CD4-positive, alpha-beta T cell treated with Interleukin-17A for 1 hour (primary cell): ENCODE results near the gene MYD88.

ENCODE experiments used
- DNase-seq: peaks from one replicate; pipeline ENCODE4 v3.0.0-alpha.2; 2020

The MYD88 gene

DNA sequence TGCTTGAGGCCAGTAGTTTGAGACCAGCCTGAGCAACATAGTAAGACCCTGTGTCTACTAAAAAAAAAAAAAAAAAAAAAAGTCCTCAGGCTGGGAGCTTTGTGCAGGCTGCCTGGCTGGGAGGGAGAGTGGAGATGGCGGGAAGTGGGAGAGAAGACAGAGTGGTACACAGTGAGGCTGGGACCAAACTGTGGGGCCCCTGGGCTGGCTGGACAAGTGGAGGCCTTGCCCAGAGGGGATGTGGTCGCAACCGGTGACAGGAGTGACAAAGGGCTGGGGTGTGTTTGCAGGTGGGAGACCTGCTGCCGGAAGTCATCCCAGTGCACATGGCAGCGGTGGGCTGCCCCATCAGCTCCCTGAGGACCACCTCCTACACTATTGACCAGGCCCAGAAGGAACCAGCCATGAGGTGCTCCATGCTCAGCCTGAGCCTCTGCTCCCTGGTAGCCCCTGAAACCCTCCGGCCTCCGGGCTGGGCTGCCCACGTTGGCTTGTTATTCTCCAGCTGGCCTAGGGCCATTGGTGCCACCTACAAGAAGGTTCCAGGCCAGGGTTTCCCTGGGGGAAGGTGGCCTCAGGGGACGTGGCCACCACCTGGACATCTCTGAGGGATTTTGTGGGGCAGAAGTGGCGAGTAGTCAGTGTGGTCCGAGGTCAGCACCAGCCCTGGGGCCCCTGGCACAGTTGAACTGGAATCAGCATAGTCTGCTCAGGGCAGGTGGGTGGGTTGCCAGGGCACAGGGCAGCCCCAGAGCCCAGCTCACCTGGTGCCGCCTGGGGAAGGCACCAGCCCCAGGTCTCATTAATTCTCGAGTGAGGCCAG lies 24.2 kb upstream of the MYD88 start:
- no peak for DNase-seq

DNA sequence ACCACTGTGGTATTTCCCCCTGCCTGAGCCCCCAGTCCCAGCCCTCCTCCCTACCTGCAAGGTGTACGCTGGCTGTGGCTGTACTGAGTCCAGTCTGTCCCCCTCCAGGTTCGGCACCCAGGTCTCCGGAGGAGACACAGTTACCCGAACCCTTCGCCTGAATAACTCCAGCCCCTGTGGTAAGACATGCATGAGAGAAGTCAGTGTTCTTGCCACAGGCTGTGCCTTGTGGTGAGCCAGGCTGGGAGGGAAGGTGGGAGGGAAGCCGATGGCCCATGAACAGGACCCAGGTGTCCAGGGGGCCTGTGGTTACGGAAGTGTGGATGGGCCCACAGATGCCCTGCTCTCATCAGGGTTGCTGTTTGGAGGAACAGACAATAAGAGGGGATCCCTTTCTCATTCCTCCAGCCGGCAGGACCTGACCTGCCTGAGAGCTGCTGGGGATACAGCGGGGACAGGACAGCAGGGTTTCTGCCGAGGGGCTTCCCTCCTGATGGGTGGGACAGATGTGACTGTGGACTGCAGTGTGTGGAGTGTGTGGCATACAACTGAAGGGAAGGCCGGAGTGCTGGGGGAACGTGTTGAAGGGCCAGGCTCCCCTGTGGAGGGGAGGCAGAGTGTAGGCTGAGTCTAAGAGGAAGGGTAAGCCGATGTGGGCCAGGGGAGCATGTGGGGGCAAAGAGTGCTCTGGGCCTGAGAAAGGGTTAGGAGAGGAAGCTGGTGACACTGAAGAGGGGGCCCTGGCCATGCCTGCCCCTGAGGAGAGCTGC lies 23.4 kb upstream of the MYD88 start:
- no peak for DNase-seq

DNA sequence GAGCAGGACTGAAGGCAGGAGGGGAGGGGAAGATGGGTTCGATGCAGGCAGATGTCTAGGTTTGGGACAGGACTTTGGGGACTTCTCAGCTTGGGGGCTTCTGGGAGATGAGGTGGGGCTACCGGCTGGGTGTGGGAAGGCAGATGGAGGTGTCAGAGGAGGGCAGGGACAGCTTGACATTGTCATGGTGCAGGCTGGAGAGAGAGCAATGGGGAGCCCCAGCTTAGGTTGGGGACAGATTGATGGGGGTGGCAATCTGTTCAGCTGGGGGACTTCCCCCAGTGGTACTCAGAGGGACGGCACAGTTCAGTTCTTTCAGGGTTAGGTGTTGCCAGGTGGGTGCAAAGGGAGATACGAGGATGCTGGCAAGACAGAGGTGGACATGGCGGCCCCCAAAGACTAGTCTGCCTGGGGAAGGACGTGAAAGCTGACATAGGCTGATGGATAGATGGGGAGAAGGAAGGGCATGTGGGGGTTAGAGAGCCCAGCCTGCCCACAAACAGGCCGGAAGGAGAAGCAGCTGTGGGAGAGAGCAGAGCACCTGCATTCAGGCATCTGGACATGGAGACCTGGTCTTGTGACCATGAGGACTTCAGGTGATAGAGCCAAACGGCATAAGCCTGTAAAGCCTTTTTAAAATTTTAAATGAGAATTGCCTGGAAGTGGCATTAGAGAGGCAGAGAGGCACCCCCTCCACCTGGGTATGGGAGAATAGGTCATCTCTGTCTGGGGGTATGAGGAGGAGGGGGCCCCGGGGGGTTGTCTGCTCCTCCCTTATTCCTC lies 22.6 kb upstream of the MYD88 start:
- no peak for DNase-seq

DNA sequence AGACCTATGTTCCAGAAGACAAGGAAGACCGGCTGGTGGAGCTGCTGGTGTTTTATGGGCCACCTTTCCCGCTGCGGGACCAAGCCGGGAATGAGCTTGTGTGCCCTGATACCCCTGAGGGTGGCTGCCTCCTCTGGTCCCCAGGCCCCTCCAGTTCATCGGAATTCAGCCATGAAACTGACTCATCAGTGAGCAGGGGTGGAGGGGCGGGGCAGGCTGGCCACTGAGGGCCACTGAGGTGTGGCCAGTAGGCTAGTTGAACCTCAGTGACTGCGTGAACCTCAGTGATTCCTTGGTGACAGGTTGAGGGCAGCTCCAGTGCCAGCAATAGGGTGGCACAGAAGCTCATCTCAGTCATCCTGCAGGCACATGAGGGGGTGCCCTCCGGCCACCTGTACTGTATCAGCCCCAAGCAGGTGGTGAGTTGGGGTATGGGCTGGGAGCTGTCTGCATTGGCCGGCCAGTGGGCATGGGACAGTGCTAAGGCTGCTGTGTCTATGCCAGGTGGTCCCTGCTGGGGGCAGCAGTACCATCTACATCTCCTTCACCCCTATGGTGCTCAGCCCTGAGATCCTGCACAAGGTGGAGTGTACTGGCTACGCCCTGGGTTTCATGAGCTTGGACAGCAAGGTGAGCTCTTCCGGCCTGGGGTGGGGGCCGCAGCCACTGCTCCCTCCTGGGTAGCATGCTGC lies 21.8 kb upstream of the MYD88 start:
- DNase-seq = no peak

DNA sequence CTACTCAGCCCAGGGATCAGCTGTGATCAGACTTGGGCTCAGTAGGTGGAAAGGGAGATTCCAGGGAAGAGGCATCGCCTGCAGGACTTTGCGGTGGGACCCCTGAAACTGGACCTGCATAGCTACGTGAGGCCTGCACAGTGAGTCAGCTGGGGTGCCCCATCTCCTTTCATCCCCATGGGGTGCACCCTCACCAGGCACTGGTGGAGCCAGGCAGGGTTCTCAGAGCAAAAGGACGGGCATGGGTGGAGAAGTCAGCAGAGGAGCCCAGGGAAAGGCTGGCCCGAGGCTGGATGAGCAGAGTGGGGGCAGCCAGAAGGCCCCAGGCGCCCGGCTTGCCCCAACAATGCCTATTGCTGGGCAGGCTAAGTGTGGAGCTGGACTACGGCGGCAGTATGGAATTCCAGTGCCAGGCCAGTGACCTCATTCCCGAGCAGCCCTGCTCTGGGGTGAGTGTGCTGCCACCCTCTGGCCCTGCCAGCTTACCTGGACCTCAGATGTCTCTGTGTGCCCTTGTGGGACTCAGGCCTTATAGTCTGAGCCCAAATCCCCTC lies 21.2 kb upstream of the MYD88 start:
- no peak for DNase-seq

DNA sequence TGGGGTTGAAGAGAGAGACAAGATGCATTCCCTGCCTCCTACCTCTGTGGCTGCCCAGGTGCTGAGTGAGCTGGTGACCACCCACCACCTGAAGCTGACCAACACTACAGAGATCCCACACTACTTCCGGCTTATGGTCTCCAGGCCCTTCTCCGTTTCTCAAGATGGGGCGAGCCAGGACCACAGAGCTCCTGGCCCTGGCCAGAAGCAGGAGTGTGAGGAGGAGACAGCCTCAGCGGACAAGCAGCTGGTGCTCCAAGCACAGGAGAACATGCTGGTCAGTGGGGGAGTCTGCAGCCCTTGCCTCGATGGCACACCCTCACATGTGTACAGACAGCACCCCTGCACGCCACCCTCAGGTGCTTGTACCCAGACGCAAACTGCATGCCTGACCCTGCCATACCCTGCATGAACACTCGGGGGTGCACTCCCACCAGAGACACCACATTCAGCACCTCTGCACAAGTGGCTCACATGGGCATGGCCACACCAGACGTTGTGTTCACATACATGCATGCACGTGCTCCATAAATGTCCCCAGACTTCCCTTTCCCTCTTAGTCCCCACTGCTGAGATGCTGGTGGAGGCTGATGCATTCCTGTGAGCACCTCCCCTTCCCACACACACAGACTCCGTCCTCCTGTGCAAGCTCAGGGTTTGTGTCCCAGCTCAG lies 20.6 kb upstream of the MYD88 start:
- DNase-seq = peak; percentile 80

DNA sequence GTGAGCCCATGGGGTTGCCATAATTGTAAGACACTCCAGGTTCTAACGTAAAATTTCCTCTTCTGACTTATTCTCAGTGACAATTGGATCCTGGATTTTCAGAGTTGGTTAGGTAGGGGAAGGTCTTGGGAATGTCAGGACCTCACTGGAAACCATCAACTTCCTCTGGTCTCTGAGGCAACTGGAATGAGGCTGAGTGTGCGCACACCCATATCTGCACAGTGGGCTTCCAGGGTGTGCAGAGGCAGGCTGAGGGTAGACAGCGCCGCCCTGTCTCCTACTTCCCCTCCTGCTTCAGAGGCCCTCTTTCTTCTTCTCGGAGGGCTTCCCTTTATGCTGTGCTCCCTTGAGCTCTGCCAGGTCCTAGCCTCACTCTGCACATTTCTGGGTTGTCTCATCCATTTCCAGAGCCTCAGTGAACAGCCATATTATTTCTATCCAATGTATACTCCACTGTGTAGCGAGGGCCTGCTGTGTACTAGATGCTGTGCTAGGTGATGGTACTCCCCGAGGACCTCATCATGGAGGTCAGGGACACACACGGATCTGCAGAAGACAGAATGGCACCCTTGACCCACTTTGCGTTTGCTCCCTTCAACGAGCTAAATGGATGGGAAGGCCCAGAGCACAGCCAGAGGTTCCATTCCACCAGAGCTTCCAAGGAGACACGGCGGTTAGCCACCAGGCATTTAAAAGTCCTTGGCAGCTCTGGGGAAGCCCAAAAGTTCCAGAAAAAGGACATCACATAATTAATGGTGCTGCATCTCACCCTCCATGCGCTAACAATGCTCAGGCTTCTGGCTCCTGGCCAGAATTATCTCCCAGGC lies 19.8 kb upstream of the MYD88 start:
- DNase-seq = no peak

DNA sequence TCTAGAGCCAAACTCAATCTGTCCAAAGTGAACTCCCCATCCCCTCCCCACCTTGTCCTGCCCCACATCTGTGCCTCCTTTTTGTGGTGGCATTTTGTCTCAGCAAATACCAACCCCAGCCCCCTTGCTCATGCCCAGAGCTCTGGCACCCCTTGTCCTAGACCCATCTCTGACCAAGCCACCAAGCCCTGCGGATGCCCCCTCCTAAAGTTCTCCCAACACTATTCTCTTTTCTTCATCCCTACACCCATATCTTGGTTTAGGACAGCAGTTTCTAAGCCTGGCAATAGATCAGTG lies 19.3 kb upstream of the MYD88 start:
- DNase-seq = no peak

DNA sequence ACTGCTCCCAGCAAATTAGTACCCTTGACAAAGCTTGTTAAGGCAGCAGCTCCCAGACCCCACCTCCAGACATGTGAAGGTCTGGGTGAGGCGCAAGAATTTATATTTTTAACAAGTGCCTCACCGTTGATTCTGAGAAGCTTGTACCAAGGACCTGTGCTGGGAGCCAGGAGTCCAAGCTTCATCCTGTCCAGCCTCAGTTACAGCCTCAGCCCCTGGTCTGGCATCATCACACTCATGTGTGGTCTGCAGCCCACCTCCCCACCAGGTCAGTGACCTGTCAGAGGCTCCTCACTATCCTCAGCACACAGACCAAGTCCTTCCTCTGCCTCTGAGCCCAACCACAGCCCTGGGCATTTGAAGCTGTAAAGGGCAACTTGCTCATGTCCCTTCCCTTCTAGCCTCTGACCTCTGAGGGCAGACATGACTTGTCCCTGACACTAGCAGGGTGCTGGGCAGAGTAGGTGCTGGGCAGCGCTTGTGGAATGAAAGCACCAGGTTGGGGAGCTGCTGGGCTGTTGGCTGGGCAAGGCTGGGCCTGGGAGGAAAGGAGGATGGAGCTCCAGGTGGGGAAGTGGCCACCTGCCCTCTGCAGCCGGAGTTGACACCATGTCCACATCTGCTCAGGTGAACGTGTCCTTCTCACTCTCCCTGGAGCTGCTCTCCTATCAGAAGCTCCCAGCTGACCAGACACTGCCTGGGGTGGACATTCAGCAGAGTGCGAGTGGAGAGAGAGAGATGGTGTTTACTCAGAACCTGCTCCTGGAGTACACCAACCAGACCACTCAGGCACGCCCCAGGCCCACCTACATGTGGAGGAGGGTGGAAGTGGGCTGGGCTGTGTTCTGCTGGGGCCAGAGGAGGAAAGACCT lies 18.4 kb upstream of the MYD88 start:
- DNase-seq = no peak

DNA sequence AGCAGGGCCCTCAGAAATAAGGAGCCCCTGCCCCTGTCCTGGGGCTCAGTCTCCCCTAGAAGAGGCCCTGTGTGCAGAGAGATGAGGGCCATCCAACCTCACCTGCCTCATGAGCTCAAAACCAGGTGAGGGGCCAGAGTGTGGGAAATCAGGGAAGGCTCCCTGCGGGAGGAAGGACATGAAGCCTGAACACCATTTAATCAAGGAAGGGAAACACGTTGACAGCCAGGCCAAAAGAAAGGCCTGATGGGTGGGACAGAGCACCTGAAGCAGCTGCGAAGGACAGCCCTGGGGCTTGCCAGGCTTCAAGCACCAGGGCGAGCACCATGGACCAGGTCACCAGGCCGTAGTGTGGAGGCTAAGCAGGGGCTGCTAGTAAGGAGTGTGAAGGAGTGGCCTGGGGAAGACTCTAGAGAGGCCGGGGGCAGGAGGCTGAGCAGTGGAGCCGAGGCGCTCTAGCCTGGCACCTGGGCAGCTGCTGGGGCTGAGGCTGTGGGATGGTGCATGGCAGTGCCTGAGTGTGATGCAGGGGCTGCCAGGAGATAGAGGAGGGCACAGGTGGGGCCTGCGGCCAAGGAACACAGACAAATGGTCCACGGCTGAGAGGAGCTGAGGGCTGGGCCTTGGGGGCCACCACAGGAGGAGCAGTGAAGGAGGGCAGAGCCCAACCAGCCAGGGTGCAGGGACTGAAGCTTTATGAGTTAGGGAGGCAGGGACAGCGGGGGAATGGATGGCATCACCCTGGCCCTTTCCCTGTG lies 17.6 kb upstream of the MYD88 start:
- no peak for DNase-seq

DNA sequence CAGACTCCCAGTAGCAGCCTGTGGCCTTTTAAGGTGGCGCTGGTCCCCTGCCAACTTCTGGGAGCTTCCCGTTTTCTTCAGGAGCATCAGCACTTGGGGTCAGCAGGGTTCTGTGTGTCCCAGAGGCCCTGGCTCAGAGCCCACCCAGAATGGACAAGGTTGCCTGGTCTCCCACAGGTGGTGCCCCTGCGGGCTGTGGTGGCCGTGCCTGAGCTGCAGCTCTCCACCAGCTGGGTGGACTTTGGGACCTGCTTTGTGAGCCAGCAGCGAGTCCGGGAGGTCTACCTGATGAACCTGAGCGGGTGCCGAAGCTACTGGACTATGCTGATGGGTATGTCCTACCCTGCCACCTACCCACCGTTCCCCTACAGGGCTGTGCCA lies 17.0 kb upstream of the MYD88 start:
- no peak for DNase-seq

DNA sequence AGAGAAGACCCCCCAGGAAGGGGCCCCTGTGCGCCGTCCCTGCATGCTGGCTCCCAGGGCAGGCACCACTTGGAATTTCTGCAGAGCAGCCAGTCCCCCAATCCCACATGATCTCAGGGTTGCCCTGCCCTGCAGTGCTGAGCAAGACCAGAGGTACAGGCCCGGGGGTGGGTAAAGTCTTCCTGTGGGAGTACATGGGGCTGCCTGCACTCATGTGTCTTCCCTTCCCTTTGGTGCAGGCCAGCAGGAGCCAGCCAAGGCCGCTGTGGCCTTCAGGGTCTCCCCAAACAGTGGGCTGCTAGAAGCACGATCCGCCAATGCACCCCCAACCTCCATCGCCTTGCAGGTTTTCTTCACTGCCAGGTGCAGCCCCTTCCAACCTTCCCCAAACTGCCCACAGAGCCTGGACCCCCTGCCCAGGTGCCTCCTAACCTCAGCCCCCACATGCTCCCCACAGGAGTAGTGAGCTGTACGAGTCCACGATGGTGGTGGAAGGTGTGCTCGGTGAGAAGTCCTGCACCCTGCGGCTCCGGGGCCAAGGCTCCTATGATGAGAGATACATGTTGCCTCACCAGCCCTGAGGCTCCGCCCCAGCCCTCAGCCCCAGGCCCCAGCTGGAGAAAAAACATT lies 16.5 kb upstream of the MYD88 start:
- DNase-seq = no peak

DNA sequence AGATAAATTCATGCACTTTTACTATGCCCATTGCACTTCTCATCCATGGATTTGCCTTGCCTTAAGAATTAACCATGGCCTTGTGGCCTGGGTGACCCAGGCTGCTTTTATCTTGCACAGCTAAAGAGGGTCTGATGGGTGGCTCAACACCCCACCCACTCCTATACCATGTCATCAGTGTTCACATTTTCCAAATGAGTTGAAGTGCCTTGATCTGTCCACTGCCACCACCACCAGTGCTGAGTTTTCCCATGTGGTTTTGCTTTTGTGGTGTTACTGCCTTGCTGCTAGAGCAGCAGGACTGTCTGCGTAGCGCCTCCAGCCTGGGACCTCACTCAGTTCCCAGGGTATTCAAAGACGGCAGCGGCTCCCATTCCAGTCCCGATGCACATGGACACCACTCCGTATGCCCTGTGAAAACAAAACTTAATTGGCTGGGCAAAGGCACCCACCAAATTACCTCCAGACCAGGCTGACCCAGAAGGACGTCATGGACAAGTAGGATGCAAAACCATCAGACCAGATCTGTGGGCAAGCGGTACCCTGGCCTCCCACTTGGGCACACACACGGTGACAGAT lies 15.7 kb upstream of the MYD88 start:
- DNase-seq = no peak

DNA sequence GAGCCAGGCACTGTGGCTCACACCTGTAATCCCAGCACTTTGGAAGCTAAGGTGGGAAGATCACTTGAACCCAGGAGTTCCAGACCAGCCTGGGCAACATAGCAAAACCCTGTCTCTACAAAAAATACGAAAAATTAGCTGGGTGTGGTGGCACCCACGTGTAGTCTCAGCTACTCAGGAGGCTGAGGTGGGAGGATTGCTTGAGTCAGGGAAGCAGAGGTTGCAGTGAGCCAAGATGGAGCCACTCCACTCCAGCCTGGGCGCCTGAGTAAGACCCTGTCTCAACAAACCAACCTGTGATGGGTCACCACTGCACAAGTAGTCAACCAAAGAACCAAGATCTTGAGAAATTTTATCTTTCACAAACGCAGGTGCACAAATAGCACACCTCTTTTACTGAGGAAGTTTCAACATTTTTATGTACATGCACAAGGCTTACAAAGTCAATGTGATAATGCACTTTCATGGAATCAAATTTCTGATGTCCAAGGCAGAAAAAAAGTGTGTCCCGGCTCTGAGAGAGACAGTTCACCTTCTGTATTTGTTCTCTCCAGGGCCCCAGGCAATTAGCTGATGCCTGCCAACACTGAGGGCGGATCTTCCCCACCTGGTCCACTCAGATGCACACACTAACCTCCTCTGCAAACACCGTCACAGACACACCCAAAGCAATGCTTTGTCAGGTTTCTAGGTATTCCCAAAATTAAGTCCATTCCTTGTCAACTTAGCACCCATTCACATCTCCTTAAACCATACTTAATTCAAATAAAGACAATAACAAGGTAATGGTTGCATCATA lies 13.9 kb upstream of the MYD88 start:
- no peak for DNase-seq

DNA sequence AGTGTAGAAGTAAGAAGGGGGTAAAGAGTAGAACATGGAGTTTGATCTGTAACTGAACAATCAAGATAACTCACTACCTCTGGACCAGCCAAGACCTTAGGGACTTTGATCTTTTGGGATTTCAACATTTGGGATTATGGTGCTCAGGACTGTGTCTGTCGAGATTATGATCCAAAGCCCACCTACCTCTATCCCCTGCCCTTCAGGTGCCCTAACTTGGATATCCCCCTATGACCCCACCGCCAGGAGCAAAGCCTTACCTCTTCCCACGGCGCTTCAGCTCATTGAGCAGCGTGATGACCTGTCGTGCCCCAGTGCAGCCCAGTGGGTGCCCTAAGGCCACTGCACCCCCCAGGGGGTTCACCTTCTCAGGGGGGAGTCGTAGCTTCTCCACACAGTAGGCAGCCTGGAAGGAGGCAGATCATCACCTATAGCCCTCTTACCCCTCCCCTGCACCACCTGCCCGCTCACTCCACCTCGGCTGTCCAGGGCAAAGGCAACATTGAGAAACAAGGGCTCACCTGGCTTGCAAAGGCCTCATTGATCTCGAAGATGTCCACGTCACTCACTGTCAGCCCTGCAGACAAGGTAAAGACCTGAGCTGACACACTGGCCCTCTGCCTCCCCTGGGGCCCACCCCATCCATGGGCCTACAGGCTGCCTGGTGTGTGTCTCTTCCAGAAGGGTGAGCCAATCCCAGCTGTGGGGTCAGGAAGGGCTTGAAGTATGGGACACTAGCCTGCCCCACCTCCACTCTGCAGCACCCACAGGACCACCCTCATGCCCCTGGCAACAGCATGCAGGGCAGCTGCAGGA lies 12.9 kb upstream of the MYD88 start:
- DNase-seq = no peak

DNA sequence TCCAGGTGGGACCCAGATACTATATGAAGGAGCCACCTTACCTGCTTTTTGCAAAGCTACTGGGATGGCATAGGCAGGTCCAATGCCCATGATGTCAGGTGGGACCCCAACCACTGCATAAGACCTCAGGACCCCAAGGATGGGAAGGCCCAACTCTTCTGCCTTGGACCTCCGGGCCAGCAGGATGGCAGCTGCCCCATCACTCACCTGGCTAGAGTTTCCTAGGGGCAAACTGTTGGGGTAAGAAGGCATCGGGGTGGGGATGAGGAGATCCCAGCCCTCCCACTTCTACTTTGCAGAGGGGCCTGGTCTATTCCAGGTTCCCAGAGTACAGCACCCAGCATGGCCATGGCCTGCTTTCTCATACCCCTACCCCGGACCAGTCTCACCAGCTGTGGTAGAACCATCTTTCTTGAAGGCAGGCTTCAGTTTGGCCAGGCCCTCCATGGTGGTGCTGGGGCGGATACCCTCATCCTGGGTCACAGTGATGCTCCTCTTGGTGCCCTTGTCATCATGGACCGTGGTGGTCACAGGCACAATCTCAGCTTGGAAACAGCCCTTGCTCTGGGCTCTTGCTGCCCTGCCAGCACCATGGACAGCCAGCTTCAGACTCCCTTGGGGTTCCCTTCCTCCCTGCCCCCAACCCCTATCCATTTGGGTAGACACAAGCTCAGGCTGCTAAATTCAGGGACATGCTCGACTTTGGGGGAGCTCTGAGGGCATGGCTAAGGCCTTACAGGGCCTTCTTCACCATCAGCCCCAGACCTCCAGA lies 12.2 kb upstream of the MYD88 start:
- no peak for DNase-seq
